ENCODE data around the gene RASA3.
"Not testable (repeated sequence)": the region's sequence is repeated elsewhere in the genome, so short reads cannot be mapped to it uniquely, and the experiment has no call there.

RASA3 gene

DNA sequence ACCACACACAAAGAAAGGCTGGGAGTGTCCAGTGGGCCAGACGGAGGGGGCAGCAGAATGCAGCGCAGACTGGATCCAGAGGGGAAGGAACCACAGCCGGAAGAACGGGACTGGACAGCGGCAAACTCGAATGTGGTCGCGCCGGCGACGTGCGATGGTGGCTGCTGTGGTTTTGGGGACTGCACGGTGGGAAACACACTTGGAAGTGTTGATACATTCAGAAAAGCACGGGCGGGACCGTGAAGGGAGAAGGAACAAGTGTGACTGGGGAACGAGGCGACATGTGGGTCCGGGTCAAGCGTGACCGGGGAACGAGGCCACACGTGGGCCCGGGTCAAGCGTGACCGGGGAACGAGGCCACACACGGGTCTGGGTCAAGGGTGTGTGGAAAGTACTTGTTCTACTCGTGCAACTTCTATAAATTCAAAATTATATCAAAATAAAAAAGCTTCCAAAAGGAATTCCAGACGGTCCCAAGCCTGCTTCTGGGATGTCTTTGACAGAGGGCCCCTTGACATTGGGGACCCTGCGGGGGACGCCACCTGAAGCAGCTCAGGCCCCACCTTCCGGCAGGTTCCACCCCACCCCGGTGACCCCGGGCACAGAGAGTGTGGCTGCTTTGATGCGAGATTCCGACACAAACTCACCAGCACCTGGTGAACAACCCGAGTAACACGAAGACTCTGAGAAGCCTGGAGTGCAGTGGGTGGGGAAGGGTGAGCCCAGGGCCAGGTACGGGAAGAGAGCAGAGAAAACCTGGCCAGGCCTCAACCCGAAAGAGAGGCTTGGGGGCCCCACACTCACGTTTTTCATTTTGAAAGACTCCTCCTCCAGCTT is 133.4 kb downstream of the RASA3 start:
- no peak for DNase-seq

DNA sequence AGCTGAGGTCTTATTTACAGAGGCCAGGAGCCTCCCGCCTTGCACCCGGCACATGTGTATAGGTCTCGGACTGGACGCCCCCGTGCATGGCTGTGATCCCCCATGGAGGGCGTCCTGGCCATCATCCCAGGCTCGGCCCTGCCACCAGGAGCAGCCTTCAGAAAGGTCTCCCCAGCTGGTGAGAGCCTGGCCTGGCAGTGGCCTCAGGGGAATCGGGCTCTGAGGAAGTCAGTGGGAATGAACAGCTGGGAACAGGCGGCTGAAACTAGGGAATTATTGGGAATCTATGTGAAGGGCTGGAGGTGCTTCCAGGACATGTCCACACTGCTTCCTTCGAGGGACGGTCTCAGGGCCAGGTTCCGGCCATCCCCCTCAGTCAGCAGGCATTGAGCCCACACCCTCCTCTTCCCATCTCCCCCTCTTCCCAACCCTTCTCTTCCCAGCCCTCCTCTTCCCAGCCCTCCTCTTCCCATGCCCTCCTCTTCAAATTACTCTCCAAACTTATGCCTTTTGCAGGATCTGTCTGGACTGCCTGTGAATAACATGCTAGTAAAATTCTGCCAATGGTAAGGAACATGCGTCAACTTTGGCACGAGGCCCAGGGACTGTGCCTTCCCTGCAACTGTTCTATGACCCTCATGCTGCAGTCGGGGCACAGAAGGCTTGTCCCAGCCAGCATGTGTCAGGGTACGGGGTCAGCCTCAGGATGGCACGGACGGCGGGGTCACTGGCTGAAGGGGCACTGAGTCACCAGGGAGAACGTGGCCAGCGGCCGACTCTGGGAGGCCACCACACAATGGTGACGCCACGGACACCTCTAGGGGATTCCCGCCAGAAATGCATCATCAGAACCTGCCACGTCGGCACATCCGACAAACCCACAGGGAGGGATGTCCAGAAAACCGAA is 134.3 kb downstream of the RASA3 start:
- DNase-seq, result no peak

DNA sequence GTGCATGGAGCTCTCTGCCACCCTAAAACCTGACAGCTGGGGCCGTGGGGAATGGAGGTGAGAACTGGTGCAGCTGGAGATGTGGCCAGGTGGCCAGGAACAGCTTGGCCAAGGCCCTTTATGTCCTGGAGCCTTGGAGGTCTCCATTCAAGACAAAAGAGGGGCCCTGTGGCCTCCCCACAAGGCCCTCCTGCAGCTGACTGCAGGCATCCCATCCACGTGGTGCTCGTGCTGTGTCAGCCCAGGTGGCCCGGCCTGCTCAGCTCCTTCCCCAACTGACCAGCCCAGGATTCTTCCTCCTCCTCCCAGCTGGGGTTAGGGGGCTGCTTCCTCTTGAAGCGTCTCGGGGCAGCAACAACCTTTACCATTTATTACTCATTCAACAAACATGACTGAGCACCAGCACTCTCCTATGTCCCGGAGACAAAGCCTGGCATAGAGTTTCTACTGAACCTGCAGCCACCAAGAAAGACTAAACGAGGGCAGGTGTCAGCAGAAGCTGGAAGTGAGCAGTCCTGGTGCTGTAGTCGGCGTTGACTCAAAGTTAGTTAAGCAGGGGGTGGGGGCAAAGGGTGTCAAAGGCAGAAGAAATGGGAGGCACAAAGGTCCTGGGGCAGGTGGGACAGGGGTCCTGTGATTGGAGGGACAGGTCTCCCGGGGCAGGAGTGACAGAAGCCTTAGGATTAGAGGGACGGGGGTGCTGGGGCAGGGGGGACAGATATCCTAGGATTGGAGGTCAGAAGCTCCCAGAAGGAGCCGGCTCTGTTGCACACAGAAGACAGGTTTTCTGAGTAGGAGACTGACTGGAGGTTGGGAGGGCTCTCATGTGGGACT is 135.3 kb downstream of the RASA3 start:
- no peak for DNase-seq

- no peak for DNase-seq
These were observed 136.1 kb downstream of the RASA3 start for GRCh38 chr13:113996081-113996911.

- DNase-seq, result no peak
These were observed 137.3 kb downstream of the RASA3 start for GRCh38 chr13:113995051-113995601.

DNA sequence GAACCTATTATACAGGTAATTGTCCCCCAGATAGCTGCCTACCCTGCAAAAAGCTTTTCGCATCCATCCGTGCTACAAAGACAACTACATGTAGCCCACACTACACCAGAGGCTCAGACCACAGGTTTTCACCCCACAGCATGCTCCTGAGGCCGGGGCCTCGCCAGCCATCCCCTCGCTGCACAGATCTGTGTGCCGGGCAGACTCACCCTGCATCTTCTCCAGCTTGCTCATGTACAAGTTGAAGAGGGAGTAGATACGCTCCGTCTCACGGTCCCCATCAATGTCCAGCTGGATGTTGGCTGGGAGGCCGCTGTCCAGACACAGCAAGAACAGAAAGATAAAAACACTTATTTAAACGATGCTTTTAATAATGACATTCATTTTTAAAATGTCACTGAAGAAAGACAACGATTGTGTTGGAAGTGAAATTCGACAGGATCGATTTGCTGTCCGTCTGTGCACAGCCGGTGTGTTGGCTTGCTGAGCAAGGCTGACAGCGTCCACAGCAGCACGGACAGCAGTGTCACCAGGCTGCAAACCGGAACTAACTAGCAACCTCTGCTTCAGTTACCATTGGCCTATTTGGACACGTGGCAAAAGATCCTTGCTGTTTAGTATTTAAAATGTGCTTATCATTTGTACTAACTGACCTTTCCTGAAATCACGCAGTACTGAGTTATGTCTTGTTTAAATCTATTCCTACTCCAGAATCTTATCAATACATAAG is 140.0 kb downstream of the RASA3 start:
- no peak for DNase-seq

DNA sequence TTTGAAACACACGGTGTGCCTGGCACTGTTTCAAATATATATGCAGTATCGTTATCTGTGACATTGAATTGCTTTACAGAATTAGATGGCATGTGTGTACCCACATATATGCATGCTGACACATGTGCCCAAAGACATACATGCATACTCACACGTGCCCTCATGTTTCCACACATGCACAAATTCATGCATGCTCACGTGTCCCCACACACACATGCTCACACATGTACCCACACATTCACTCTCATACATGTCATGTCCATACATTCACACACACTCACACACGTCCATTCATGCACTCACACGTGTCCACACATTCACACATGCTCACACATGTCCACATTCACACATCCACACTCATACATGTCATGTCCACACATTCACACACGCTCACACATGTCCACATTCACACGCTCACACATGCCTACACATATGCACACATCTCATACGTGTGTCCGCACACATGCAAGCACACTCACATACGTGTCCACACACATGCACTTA is 140.7 kb downstream of the RASA3 start:
- DNase-seq, result no peak

- DNase-seq, result no peak
These were observed 141.2 kb downstream of the RASA3 start for GRCh38 chr13:113991191-113991669.

- DNase-seq, result no peak
These were observed 142.0 kb downstream of the RASA3 start for GRCh38 chr13:113990321-113990837.

- DNase-seq, result no peak
These were observed 142.7 kb downstream of the RASA3 start for GRCh38 chr13:113989585-113990300.

DNA sequence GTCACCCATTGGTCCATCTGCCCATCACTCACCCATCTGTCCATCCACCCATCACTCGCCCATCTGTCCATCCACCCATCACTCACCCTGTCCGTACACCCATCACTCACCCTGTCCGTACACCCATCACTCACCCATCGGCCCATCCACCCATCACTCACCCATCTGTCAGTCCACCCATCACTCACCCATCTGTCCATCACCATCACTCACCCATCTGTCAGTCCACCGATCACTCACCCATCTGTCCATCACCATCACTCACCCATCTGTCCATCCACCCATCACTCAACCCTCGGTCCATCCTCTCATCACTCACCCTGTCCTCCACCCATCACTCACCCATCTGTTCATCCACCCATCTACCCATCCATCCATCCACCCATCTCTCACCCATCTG is 143.6 kb downstream of the RASA3 start:
- DNase-seq, result not testable (repeated sequence)

DNA sequence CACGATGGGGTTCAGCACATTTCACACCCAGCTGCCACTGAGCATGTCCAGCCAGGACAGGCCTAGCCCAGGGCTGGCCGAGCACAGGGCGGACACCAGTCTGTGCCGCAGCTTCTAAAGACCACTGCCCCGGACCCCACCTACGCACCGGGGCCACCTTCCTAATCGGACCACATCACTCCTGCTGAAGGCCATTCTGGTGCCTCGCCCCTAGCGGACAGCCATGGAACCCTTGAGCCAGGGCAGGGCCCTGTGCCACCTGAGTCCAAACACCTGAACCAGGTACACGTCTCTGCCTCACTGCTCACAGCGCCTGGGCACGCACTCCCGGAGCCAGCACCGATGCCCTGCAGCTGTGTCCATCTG is 150.1 kb downstream of the RASA3 start:
- no peak for DNase-seq

- DNase-seq, result no peak
These were observed 150.7 kb downstream of the RASA3 start for GRCh38 chr13:113981611-113982295.

DNA sequence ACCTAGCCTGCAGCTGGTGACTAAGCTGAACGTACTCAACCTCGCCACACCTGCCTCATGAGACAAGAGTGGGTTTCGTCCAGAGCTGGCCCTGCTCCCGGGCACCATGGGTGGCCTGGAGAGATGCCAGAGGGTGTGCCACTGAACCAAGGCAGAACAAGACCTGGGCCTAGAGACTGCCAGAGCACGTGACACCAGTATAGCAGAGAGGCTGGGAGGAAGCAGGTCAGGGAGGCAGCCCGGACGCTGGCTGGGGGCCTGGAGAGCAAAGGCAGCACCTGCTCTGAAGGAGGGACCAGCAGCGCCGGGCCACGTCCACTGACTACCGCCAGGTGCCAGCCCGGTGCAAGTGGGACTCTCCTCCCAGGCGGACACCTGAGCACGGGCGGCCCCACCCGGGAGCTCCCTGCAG is 151.2 kb downstream of the RASA3 start:
- DNase-seq, result peak; percentile 97 to 99

DNA sequence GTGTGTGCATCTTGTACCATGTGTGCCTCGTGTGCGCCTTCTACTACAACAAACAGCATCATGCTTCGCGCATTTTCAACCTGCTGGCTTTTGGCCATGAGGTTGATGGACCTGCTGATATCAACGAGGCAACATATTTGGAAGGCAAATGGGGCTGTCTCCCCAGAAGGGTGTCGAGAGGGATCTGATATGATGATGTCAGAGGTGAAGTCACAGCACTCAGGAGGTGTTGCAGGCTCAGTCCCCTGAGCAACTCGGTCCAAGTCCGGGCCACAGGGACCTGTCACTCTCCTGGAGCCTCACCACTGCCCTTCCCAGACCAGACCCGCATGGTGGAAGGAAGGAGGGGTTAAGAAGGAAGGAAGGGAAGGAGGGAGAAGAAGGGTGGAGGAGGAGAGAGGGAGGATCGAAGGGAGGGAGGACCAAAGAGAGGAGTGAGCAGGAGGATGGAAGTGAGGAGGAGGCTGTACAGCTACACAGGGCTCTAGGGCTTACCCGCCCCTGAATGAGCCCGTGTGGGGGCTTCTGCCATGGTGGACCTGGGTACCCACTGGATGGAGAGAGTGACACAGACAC is 151.8 kb downstream of the RASA3 start:
- DNase-seq, result no peak

DNA sequence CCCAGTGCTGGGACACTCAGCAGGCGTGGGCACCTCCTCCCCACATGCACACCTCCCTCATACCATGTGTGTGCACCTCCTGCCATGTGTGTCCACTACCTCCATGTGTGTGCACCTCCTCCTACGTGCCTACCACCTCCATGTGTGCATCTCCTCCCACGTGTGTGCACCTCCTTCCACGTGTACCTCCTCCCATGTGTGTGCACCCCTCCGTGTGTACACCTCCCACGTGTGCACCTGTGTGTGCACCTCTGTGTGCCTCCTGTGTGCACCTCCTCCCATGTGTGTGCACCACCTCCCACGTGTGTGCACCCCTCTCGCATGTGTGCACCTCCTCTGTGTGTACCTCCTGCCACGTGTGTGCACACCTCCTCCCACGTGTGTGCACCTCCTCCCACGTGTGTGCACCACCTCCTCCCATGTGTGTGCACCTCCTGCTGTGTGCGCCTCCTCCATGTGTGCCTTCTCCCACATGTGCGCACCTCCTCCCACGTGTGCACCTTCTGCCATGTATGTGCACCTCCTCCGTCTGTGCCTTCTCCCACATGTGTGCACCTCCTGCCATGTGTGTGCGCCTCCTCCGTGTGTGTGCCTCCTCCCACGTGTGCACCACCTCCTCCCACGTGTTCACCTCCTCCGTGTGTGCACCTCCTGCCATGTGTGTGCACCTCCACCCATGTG is 152.5 kb downstream of the RASA3 start:
- no peak for DNase-seq

DNA sequence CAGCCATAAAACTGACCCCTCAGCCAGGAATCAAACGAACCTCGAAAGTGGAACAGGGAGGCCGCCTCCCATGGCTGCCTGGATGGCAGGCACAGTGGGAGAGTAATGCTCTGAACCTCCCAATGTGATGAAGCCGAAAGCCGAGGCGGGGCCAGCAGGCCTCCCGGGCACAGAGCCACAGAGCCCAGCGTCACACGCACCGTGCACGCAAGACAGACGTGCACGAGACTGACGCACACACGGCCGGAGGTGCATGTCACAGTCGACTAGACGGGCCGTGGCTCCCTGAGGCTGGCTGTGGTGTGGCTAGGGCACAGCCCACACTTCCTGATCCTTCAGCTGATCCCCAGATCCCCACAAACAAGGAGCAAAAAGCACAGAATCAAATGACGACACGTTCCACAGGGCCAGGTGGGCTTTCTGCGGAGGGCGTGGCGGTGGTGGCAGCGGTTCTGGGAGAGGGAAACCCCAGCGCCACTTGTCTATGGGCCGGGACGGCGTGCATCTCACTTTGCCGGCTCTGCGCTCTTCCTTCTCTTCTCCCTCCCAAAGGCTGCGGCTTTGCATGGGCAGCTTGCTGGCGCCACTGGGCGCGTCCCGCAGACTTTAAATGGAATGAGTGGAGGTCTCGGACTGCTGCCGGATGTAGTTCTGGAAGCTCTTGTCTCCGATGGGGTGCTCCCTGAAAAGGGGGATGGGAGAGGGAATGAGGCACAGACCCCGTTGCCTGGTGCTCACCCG is 153.5 kb downstream of the RASA3 start:
- peak; percentile 61 to 75 for DNase-seq

All from SHP77 (cell line).